Sigmoid colon (tissue), 4 donors: Measurements from ENCODE around the gene SLC4A11.

Source experiments
- CTCF ChIP-seq, 4 experiments: fragments of 450-650 bp in 3 of 4; fragments of 200-600 bp in 1 of 4; IDR thresholded peaks; one replicate each; pipeline ENCODE4 v1.5.1; 2016 to 2019; ENCODE audit warnings: antibody characterized with exemption in 4 of 4, mild to moderate bottlenecking in 3 of 4, moderate library complexity in 2 of 4
- EP300 ChIP-seq, 4 donors: sonication (generic); formaldehyde crosslinking; IDR thresholded peaks; one replicate each; pipeline ENCODE4 v1.6.1; 2017; ENCODE audit warnings: antibody characterized with exemption in 4 of 4
- POLR2A ChIP-seq, 2 donors: fragments of 450-650 bp; IDR thresholded peaks; one replicate each; pipeline ENCODE4 v1.6.1; 2016; ENCODE audit warnings: antibody characterized with exemption in 2 of 2, mild to moderate bottlenecking in 2 of 2, moderate library complexity in 2 of 2
- POLR2AphosphoS5 ChIP-seq, 4 donors: sonication (generic); formaldehyde crosslinking; IDR thresholded peaks; one replicate each; pipeline ENCODE4 v1.6.1; 2017; ENCODE audit warnings: antibody characterized with exemption in 4 of 4

GRCh38 chr20:3177746-3178485 is 61.1 kb downstream of the SLC4A11 start:
- TF ChIP-seq POLR2A (IDR thresholded peaks at IDR 0.05) = no peak
- no peak for TF ChIP-seq POLR2AphosphoS5 (IDR thresholded peaks at IDR 0.05)
- no peak for TF ChIP-seq CTCF (IDR thresholded peaks at IDR 0.05)
- no peak for TF ChIP-seq EP300 (IDR thresholded peaks at IDR 0.05)
